UCSD-AML1 (cell line): ENCODE measurements around the gene NDUFAB1.
A peak's percentile ranks its signal among the peaks of the same experiment; 100 is the strongest.
"Not testable (repeated sequence)": the region's sequence is repeated elsewhere in the genome, so short reads cannot be mapped to it uniquely, and the experiment has no call there.

Source experiments
- DNase-seq: peaks from one replicate; lab custom pipeline; 2025; ENCODE audit not compliant: unreplicated experiment; lab: John Stamatoyannopoulos, UW

The NDUFAB1 gene

DNA sequence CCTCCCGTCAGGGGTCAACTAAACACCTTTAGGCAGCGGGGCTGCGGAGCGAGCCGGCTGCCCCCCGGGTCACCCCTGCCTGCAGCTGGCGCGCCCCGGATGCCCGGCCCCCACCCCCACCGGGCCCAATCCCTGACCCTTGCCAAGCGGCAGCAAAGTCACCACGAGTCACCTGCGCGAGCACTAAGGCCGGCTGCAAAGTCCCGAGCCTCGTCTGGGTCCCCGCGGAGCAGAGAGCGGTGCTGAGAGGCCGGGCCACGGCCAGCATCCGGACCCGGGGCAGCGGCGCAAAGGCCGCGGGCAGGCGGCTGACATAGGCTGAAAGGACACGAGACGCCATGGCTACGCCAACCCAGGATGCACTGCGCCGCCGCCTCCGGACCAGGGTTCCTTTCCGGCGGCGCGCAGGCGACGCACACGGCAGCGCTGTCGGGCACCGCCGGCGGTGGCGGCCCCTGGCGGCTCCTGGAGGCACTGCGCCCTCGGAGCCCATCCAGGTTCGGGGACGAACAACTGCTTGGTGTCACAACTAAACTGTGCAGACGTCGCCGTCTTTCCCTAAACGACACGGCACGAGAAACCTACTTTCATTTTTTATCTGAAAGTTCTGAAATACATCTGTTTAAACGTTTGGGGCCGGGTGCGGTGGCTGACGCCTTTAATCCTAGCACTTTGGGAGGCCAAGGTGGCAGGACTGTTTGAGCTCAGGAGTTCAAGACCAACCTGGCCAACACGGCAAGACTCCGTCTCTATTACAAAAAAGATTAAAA, at the start of gene NDUFAB1:
NDUFAB1 (minus strand) TSS at position 366 of the 770 bp plus-strand sequence; CDS start at position 340, 26 bp downstream.
- DNase-seq: peak; percentile 93

- DNase-seq: no peak
These were observed 46.2 kb upstream of the NDUFAB1 start for GRCh38 chr16:23642246-23642774.

DNA sequence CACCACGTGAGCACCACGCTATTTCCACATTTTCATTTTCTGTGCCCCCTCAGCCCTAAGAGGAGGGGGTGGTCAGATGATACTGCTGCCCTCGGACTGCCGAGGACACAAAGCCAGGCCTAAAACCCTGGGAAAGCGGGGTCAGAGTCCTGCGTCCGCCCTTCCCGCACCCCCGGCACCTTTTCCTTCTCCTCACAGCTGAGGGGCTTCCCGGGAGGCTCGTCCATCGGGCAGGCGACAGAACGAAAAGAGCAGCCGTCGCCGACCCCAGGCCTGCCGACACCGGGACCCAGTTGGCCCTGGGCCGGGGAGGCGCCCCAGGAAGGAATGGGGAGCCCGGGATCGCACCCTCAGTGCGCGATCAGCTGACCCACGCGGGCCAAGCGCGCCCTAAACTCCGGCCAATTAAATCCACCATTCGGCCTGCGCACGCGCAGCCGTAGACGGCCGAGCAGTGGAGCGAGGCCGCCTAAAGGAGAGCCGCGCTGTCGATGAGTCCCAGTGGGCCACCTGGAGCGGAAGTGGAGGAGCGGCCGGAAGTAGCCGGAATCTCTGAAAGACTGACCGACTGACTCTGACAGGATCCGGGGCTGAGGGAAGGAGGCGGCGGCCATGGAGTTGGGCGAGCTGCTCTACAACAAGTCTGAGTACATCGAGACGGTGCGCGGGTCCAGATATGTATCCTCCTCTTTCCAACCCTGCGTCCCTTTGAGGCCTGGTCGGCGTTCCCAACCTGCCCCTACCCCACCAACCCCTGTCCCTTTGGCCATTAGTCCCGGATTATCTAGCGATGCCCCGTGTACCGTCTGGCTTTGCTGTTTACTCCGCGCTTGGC, 45.0 kb upstream of the NDUFAB1 start, which contains the start of the genes DCTN5 and PALB2:
DCTN5 (plus strand) TSS at position 536 of the 835 bp plus-strand sequence; CDS start at position 613, 77 bp downstream.
PALB2 (minus strand) TSS at position 380 of the 835 bp plus-strand sequence; CDS start at position 227, 153 bp downstream.
- peak; percentile 94 for DNase-seq

DNA sequence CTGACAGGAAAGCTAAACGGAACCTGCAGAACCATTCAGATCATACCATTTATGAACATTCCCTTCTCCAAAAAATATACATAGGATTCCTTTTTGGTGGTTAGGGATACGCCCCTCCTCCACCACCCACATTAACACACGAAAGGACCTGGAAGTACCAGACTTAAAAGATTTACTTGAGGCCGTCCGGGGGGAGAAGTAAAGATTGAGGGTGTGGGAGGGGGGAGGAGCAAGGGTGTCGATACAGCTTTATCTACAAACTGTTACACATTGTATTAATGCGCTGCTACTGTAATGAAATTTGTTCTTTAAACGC, 44.5 kb upstream of the NDUFAB1 start:
- no peak for DNase-seq

- no peak for DNase-seq
These were observed 39.8 kb upstream of the NDUFAB1 start for GRCh38 chr16:23635958-23636357.

- DNase-seq: no peak
These were observed 38.4 kb upstream of the NDUFAB1 start for GRCh38 chr16:23634461-23635036.

- DNase-seq: not testable (repeated sequence)
These were observed 35.8 kb upstream of the NDUFAB1 start for GRCh38 chr16:23631874-23632273.

DNA sequence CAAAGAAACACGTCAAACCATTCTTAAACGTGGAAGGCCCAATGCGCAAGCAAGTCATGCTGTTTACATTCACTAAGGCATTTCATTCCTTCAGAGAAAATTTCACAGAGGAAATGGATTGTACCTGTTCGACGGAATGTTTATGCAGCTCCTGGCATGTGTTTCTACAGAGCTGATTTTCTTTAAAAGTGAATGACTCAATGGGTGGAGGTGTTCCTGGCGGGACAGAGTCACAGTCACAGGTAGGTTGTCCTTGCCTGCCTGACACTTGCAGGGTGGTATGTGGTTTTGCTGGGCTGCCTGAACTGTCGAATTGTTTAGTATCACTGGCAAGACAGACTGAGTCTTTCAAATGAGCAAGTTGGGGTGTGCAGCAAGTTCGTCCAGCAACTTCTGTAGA, 33.4 kb upstream of the NDUFAB1 start:
- DNase-seq: no peak

DNA sequence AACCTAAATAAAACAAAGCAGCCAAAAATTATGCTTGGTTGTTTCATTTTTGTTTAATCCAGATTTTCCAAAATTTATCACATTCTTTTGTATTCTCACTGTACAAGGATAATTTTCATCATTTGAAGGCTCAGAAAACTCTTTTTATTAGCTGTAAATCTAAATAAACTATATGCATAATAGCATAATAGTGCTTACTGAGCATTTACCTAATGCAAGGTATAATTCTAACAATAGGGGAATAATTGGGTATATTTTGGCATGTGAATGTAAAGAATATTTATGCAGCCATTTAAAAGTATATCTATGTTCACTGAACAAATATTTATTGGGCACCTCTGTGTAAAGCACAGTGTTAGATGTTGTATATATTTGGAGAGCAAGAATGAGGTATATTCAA, 28.0 kb upstream of the NDUFAB1 start:
- no peak for DNase-seq

- DNase-seq: no peak
These were observed 19.7 kb upstream of the NDUFAB1 start for GRCh38 chr16:23615805-23616204.

DNA sequence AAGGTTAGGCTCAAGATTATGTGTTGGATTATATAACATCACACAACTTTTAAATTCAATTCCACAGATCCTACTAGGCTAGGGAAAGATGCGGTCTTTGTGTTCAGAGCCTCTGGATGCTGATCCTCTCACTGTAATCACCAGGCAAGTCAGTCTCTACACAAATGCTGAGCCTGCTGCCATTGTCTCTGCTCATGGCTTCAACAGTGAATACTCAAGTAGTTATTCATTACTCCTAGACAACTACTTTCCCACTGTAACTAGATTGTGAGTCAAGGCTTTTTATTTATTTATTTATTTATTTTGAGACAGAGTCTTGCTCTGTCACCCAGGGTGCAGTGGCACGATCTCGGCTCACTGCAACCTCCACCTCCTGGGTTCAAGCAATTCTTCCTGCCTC, 15.8 kb upstream of the NDUFAB1 start:
- DNase-seq: no peak

GRCh38 chr16:23610905-23611304, 14.8 kb upstream of the NDUFAB1 start:
- DNase-seq: not testable (repeated sequence)

DNA sequence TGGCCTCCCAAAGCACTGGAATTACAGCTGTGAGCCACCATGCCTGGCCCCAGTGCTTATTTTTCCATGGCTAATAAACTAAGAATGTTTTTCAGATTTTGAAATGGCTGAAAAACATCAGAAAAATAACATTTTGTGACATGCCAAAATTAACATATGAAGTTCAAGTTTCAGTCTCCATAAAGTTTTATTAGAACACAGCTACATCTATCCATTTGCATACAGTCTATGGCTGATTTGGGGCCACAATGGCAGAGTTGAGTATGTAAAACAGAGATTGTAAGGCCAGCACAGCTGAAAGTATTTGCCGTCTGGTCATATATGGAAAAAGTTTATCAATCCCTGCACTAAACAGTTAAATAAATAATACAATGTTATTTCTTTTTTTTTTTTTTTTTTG, 13.8 kb upstream of the NDUFAB1 start:
- DNase-seq: no peak

GRCh38 chr16:23608194-23608593, 12.1 kb upstream of the NDUFAB1 start:
- peak; percentile 11 for DNase-seq

GRCh38 chr16:23607726-23608125, 11.6 kb upstream of the NDUFAB1 start:
- no peak for DNase-seq

- DNase-seq: peak; percentile 16
These were observed 1.1 kb upstream of the NDUFAB1 start for GRCh38 chr16:23597003-23597756.

GRCh38 chr16:23595246-23595950, 718 bp downstream of the NDUFAB1 start:
- no peak for DNase-seq

DNA sequence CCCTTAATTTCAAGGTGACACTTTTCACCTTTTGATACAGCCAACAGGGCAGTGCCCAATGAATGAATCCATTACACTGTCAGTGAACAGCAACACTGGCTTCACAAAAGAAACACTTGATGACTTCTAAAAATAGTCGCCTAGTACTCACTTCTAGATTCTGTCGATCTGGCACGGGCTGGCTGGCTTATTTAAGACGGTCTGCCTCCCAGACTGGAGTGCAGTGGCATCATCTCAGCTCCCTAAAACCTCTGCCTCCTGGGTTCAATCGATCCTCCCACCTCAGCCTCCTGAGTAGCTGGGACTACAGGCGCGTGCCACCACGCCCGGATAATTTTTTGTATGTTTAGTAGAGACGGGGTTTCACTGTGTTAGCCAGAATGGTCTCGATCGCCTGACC, 1.9 kb downstream of the NDUFAB1 start:
- no peak for DNase-seq

DNA sequence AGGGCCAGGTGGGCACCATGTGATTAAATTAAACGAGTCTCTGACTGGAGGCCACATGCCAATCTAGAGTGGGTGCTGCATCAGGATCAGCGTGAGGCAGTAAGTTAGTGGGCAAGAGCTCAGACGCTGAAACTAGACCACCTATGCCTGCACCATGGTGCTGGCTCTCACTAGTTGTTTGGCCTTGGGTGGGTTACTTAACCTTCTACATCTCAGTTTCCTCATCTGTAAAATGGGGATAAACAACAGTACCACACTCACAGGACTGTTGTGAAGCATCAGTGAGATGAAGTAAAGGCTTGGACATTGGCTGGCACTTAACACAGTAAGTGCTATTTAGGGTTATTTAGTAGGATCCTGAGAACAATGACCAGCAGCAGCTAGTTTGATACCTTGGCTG, 5.9 kb downstream of the NDUFAB1 start:
- DNase-seq: no peak

DNA sequence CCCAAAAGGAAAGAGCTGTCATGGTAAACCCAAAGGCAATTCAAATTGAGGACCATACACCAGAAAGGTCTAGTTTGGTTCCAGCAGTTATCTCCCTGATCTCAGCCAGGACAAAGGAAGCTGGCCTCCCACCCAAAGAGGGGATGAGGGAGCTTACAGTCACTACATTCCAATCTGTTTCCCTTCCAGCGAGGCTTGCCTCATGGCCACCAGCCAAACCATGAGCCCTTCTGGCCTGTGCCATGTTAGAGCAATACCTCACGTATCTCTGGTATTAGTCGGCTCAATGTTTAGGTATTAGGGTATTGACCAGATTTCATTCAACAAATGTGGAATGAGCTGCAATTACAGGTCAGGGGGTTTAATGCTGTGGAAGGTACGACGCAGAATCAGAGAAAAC, 8.4 kb downstream of the NDUFAB1 start:
- DNase-seq: no peak
